Measurements from ENCODE around the gene METRN.

Gene METRN

DNA sequence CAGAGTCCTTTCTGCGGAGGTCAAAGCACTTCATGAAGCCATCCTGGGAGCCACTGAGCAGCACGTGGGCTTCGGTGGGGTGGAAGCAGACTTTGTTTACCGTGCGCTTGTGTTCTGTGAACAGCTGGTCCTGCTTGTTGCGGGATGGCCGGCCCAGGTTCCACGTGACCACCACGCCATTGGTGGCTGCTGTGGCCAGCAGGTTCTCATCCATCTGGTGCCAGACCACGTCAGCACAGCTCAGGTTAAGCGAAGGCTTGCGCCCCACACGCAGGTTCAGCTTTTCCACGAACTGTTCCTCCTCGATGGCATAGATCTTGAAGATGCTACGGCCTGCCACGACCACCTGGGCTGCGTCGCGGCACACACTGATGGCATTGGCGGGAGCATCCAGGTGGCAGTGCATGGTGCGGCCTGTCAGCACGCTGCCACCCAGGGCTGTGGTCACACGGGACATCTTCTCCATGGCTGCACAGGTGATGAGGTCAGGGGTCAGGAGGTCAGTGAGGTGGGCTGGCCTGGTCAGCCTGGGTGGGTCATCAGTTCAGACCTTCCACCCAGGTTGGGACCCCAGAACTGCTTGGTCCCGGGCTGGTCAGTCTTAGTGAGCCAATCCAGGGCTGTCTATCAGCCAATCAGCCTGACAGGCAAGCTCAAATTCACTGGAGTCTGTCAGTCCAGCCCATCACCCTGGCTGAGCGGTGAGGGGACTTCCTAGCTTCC lies 25.6 kb upstream of the METRN start:
- H3K27ac ChIP-seq: peak overlapping the region; percentile 98
- no peak for TF ChIP-seq ZFX (IDR thresholded peaks at IDR 0.05; ENCODE audit: borderline replicate concordance)
- TF ChIP-seq, protein P1, sequence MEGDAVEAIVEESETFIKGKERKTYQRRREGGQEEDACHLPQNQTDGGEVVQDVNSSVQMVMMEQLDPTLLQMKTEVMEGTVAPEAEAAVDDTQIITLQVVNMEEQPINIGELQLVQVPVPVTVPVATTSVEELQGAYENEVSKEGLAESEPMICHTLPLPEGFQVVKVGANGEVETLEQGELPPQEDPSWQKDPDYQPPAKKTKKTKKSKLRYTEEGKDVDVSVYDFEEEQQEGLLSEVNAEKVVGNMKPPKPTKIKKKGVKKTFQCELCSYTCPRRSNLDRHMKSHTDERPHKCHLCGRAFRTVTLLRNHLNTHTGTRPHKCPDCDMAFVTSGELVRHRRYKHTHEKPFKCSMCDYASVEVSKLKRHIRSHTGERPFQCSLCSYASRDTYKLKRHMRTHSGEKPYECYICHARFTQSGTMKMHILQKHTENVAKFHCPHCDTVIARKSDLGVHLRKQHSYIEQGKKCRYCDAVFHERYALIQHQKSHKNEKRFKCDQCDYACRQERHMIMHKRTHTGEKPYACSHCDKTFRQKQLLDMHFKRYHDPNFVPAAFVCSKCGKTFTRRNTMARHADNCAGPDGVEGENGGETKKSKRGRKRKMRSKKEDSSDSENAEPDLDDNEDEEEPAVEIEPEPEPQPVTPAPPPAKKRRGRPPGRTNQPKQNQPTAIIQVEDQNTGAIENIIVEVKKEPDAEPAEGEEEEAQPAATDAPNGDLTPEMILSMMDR (IDR thresholded peaks at IDR 0.05): no peak

DNA sequence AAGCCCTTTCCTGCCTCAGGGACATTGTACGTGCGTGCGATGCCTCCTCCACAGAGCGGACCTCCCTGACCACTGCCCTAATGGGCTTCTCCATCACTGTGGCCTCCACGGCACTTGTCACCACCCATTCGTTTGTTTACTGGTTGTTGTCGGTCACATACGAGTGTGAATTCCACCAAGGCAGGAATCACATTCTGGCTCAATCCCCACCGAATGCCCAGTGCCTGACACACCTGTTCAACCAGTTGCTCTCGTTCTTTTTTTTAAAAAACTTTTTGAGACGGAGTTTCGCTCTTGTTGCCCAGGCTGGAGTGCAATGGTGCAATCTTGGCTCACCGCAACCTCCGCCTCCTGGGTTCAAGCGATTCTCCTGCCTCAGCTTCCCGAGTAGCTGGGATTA lies 23.7 kb upstream of the METRN start:
- H3K27ac ChIP-seq: peak overlapping the region; percentile 98

DNA sequence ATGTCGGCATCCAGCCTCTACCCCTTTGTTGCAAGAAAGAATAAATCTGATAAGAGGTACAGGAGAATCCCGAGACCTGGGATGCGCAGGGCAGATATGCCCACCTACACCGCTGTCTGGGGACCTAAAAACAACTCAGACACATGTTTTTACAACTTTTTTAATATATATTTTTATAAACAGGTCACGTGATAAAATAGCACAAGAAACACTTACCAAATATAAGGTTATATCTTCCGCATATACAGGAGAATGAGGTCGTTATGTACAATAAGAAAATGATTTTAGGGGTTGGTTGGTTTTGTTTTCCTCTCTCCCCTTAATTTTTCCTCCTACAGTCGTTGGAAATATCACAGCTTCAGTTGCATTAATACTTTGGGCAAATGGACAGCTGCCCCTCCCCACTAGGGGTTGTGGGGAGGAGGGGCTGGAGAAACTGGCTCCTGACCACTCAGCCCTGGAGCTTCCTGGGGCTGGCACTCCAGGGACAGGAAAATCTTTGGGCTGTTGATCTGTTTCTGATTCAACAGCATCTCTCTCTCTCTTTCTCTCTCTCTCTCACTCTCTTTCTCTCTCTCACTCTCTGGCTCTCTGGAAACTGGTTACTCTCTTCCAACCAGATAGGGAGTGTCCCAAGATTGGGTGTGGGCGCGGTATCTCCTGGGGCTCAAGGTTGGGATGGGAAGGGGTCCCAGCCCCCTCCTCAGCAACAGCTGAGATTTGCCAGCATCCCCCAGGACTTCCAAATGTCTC lies 22.4 kb upstream of the METRN start:
- TF ChIP-seq, protein P1 (IDR thresholded peaks at IDR 0.05): no peak
- no peak for TF ChIP-seq ZFX (IDR thresholded peaks at IDR 0.05; ENCODE audit: borderline replicate concordance)
- H3K27ac ChIP-seq: peak overlapping the region; percentile 98

DNA sequence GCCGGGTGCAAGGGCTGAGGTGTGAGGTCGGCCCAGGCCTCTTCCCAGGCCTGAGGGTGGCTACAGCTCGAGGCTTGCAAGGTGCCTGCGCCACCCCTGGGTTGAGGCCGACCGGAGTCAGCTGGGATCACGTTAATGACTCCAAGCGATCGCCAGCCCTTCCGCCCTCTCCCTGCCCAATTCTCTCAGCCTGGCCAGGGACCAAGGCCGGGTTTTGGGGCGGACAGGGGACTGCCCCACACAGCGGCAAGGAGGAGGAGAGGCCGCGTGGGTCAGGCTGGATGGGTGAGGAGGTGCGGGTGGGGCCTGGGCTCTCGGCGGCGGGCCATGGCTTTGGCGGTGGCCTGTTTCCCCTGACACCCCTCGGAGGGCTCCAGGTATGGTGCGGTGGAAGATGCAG lies 21.6 kb upstream of the METRN start:
- TF ChIP-seq, protein P1 (IDR thresholded peaks at IDR 0.05): no peak
- no peak for TF ChIP-seq ZFX (IDR thresholded peaks at IDR 0.05; ENCODE audit: borderline replicate concordance)
- peak overlapping the region; percentile 98 for H3K27ac ChIP-seq

DNA sequence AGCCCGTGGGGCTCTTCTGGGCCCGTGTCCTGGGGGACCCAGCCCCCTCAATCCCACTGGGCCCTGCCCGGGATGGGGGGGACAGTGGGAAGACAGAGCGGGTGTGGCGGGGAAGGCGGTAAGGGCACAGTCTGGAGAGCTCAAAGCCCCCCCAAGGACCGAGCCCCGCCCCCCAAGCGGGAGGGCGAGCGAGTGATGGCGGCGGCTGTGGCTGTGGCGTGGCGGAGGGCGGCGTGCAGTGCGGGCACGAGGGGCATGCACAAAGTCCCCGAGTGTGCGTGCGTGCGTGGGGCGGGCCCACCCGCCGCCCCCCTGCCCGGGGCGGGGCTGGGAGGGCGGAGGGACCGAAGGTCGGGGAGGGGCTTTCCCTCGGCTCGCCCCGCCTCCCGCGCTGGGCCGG lies 21.2 kb upstream of the METRN start:
- H3K27ac ChIP-seq: peak overlapping the region; percentile 98
- TF ChIP-seq ZFX (IDR thresholded peaks at IDR 0.05; ENCODE audit: borderline replicate concordance): no peak
- TF ChIP-seq, protein P1 (IDR thresholded peaks at IDR 0.05): no peak

DNA sequence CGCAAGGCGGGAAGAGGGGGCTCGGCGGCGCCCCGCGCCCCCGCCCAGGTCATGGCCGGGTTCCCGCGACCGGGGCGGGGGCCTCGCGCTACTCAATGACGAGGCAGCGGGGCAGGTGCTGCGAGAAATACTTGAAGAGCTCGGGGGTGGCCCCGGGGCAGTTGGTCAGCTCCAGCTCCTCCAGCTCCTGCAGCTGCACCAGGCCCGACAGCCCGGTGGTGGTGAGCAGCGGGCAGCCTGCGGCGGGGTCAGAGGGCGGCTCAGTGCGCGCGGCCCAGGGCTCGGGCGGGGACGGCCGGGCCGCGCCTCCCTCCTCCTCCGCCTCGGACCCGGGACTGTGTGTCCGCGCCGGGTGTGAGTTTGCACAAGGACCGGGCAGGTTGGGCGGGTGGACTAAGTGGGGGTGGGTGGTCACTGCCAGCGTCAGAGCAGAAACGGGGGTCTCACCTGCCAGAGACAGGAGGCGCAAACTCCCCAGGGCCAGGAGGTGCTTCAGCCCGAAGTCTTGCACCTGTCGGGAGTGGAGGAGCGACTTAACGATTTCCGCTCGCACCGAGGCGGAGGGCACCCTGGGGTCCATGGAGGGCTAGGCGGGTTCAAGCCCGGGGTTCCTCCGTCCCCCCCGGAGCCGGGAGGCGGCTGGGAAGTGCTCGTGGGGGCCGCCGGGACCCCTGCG lies 20.6 kb upstream of the METRN start:
- peak overlapping the region; percentile 98 for H3K27ac ChIP-seq
- TF ChIP-seq ZFX (IDR thresholded peaks at IDR 0.05; ENCODE audit: borderline replicate concordance): no peak
- TF ChIP-seq, protein P1 (IDR thresholded peaks at IDR 0.05): no peak

DNA sequence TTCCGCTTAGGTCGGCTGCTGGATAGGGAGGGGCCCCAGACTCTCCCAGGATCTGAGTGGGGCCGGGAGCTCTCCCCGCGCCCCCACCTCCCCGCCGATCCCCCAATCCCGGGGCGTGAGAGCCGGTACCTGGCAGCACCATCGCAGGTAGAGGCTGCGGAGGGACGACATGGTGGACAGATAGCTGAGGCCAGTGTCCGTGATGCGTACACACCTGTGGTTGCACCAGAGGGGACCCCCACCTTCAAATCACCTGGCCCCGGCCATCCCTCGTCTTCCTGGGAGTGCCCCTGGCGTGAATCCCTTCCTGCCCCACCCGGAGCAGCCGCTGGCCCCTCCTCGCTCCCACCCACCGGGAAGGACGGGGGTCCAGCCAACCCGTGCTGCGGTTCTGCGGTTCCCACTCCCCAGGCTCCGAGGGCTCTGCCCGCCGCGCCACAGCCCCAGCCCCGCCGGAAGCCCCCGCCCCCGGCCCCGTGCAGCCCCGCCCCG lies 20.0 kb upstream of the METRN start:
- peak overlapping the region; percentile 98 for H3K27ac ChIP-seq
- TF ChIP-seq ZFX (IDR thresholded peaks at IDR 0.05; ENCODE audit: borderline replicate concordance): no peak
- TF ChIP-seq, protein P1 (IDR thresholded peaks at IDR 0.05): no peak

All from 22Rv1 (cell line).